SIG-M5 treated with dmso at 0.1 percent for 504 hours (cell line): ENCODE measurements around the gene MYO6.
A peak's percentile ranks its signal among the peaks of the same experiment; 100 is the strongest.
"Not testable (repeated sequence)": the region's sequence is repeated elsewhere in the genome, so short reads cannot be mapped to it uniquely, and the experiment has no call there.

Source experiments
- DNase-seq: peaks from one replicate; lab custom pipeline; 2025; ENCODE audit not compliant: unreplicated experiment; lab: John Stamatoyannopoulos, UW

MYO6 gene

GRCh38 chr6:75748743-75749538 lies at the start of gene MYO6:
MYO6 (plus strand) TSS chr6:75749239; CDS start chr6:75817548, 68,309 bp downstream.
- no peak for DNase-seq

- DNase-seq: not testable (repeated sequence)
These were observed 40.7 kb upstream of the MYO6 start for GRCh38 chr6:75708334-75708733.

GRCh38 chr6:75711173-75711572 lies 37.9 kb upstream of the MYO6 start:
- no peak for DNase-seq

GRCh38 chr6:75719133-75719532 lies 29.9 kb upstream of the MYO6 start:
- DNase-seq: no peak

- no peak for DNase-seq
These were observed 25.7 kb upstream of the MYO6 start for GRCh38 chr6:75723382-75723781.

GRCh38 chr6:75727206-75727605 lies 21.8 kb upstream of the MYO6 start:
- no peak for DNase-seq

- DNase-seq: not testable (repeated sequence)
These were observed 18.0 kb upstream of the MYO6 start for GRCh38 chr6:75731029-75731428.

- peak; percentile 45 for DNase-seq
These were observed 13.4 kb upstream of the MYO6 start for GRCh38 chr6:75735491-75736186.

GRCh38 chr6:75743971-75744370 lies 5.1 kb upstream of the MYO6 start:
- no peak for DNase-seq

- DNase-seq: no peak
These were observed 3.6 kb upstream of the MYO6 start for GRCh38 chr6:75745404-75745803.

GRCh38 chr6:75746221-75746620 lies 2.8 kb upstream of the MYO6 start:
- no peak for DNase-seq

GRCh38 chr6:75747152-75747992 lies 1.7 kb upstream of the MYO6 start:
- DNase-seq: peak; percentile 52

GRCh38 chr6:75748003-75748742 lies 866 bp upstream of the MYO6 start:
- DNase-seq: no peak

GRCh38 chr6:75751443-75751842 lies 2.4 kb downstream of the MYO6 start:
- DNase-seq: no peak

- no peak for DNase-seq
These were observed 3.3 kb downstream of the MYO6 start for GRCh38 chr6:75752365-75752764.

GRCh38 chr6:75755704-75756103 lies 6.7 kb downstream of the MYO6 start:
- DNase-seq: no peak

GRCh38 chr6:75757295-75757694 lies 8.3 kb downstream of the MYO6 start:
- DNase-seq: no peak

- DNase-seq: no peak
These were observed 9.0 kb downstream of the MYO6 start for GRCh38 chr6:75758061-75758460.

- no peak for DNase-seq
These were observed 10.2 kb downstream of the MYO6 start for GRCh38 chr6:75759207-75759606.

GRCh38 chr6:75760320-75760719 lies 11.3 kb downstream of the MYO6 start:
- no peak for DNase-seq

GRCh38 chr6:75761489-75761888 lies 12.4 kb downstream of the MYO6 start:
- DNase-seq: no peak
